ENCODE data around the gene BMF. TPM values are rescaled to one million over a fixed set of nuclear protein-coding genes. Genes with fewer than 3 reads are reported as not detected.
A peak's percentile ranks its signal among the peaks of the same experiment; 100 is the strongest.

BMF gene
- total and polyA plus RNA-seq, 2 of the 4 experiments (the other 2 are of a cell fraction): 2.4 to 2.9 TPM

DNA sequence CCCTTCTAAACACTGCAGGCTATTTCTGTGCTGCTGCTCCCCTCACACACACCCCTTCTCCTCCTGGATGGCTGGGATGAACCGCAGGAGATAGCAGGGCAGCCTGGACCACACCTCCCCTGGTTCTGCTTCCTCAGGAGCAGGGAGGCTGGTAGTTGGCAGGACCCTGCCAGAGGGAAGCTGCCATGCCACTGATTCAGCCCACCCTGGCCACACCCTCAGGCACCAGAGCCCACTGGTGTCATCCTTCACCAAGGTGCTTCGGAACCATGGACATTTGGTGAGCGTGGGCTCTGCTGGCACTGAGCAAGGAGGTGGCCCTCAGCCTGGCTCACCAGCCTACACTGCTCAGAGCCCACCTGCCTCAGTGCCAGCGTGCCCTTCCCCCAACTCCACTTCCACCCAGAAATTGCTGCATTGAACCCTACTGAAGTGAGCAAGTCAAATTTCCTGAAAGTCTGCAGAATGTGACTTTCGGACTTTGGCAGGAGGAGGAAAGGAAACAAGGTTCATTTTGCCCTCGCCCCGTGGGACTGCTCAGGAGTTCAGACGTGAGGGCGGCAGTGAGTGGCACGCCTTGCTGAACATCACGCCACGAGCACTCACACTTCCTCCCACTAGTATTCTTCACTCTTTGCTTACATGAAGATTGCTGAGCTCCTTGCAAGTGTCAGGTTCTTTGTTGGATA, 26.3 kb downstream of the BMF start:
- Histone ChIP-seq H3K18ac (ENCODE audit: low read depth, low read length) (peak overlapping the region; percentile 82), H2AK9ac (replicated peaks; ENCODE audit: low read depth, low read length, poor library complexity) (peak overlapping the region; percentile 96), H3K4me2 (ENCODE audit: low read depth, low read length) (peak overlapping the region; percentile 79), H2BK5ac (ENCODE audit: low read depth, low read length, poor library complexity, severe bottlenecking) (peak overlapping the region; percentile 42), H3K23ac (ENCODE audit: low read depth, low read length) (peak overlapping the region; percentile 76), H3K27me3 (ENCODE audit: control insufficient read depth, insufficient read depth, low read length) (no peaks in the 10 kb centered on the region), H3K14ac (replicated peaks; ENCODE audit: low read depth, low read length) (peak overlapping the region; percentile 96), H2AK5ac (ENCODE audit: low read depth, low read length) (peak overlapping the region; percentile 93), H4K91ac (ENCODE audit: insufficient read depth, low read depth, low read length) (peak overlapping the region; percentile 93), H2AFZ (replicated peaks; ENCODE audit: low read length, poor library complexity) (peak overlapping the region; percentile 87), H3K56ac (ENCODE audit: extremely low read depth, insufficient read depth, low read length) (peak overlapping the region; percentile 88; the same call in 1 of the 2 replicates), H3K9ac (ENCODE audit: low read depth, low read length) (peak overlapping the region; percentile 40), H3K27ac (ENCODE audit: insufficient read depth, low read length) (peak overlapping the region; percentile 68), H4K20me1 (ENCODE audit: insufficient read depth, low read length) (no peaks in the 10 kb centered on the region), H3K4ac (ENCODE audit: low read depth, low read length) (peak overlapping the region; percentile 97), H2BK20ac (ENCODE audit: low read depth, low read length) (peak overlapping the region; percentile 93), H3K79me1 (ENCODE audit: low read depth in 1 of 2, low read length in 2 of 2) (peaks cover 0 to 12% of the 10 kb centered on the region in 2 experiments; a peak in 2 of 4 replicates), H3K9me3 (ENCODE audit: control insufficient read depth, insufficient read depth, low read length) (no peaks in the 10 kb centered on the region), H4K5ac (ENCODE audit: low read depth, low read length) (peak overlapping the region; percentile 74), H3K9me1 (ENCODE audit: insufficient read depth, low read length) (peaks cover 35% of the 10 kb centered on the region), H3K4me3 (ENCODE audit: insufficient read depth, low read depth, low read length) (no peak overlapping the region), H3K4me1 (ENCODE audit: control insufficient read depth, insufficient read depth, low read length) (peaks cover 28% of the 10 kb centered on the region), H3K36me3 (ENCODE audit: control insufficient read depth, insufficient read depth, low read length) (no peaks in the 10 kb centered on the region), H2BK15ac (ENCODE audit: low read depth, low read length) (peak overlapping the region; percentile 90; the same call in 2 of the 3 replicates), H4K8ac (ENCODE audit: low read depth in 2 of 2, low read length in 2 of 2) (peak overlapping the region; percentile 36 to 89; a peak in 3 of 4 replicates), H2BK120ac (ENCODE audit: low read depth, low read length) (peak overlapping the region; percentile 99)
- ATAC-seq (ENCODE audit: low read depth) (peak; percentile 35), DNase-seq (no peak)
- BruUV-seq (replicated peaks): no TSS peak
- dilution Hi-C loops (cut with HindIII; ENCODE audit: low sequenced_read_pairs, unreplicated experiment): no loop called here
- ChIA-PET POLR2A (ENCODE audit: unreplicated experiment) (interaction anchor here (0.6 to 1.8 kb wide), 4 partner anchors 16 to 121 kb away, joined by 3 to 5 read pairs (median 3); partner anchors contain the start of gene BMF), CTCF (interaction anchor here (0.8 to 0.9 kb wide), 3 partner anchors 23 to 92 kb away, joined by 3 to 4 read pairs (median 3); no protein-coding TSS in a partner anchor)
- 73% methylated on average over 3 of the region's 12 CpGs; no CpG with 5 or more reads in 1 of the 2 experiments for WGBS, 2 experiments (ENCODE audit: extremely low coverage in 2 of 2, insufficient read length in 1 of 2)
- in situ Hi-C loops (cut with MboI; ENCODE audit: low sequenced_read_pairs): no loop called here
- intact Hi-C loops (cut with micrococcal nuclease): no loop called here
- TF ChIP-seq, protein P1, sequence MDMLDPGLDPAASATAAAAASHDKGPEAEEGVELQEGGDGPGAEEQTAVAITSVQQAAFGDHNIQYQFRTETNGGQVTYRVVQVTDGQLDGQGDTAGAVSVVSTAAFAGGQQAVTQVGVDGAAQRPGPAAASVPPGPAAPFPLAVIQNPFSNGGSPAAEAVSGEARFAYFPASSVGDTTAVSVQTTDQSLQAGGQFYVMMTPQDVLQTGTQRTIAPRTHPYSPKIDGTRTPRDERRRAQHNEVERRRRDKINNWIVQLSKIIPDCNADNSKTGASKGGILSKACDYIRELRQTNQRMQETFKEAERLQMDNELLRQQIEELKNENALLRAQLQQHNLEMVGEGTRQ (IDR thresholded peaks at IDR 0.05; ENCODE audit: low read depth, low read length): no peak
- TF ChIP-seq POLR2A (IDR thresholded peaks at IDR 0.05; ENCODE audit: low read depth, low read length) (no peak), CHD1 (IDR thresholded peaks at IDR 0.05; ENCODE audit: low read depth, low read length) (no peak), FOS (IDR thresholded peaks at IDR 0.05; ENCODE audit: low read depth, low read length) (no peak), NFE2L2 (IDR thresholded peaks at IDR 0.05; ENCODE audit: low read depth, low read length) (no peak), RCOR1 (IDR thresholded peaks at IDR 0.05; ENCODE audit: insufficient replicate concordance, low read length) (no peak), CTCF (conservative IDR thresholded peaks at IDR 0.05; ENCODE audit: low read depth, low read length) (no peak), SMC3 (IDR thresholded peaks at IDR 0.05; ENCODE audit: low read depth, low read length) (no peak), BHLHE40 (IDR thresholded peaks at IDR 0.05; ENCODE audit: low read depth, low read length) (no peak), RAD21 (IDR thresholded peaks at IDR 0.05; ENCODE audit: low read length) (no peak), ELK1 (IDR thresholded peaks at IDR 0.05; ENCODE audit: borderline replicate concordance, low read depth, low read length) (no peak), RFX5 (IDR thresholded peaks at IDR 0.05; ENCODE audit: low read depth, low read length) (no peak), CEBPB (IDR thresholded peaks at IDR 0.05; ENCODE audit: low read depth, low read length) (no peak), MXI1 (IDR thresholded peaks at IDR 0.05; ENCODE audit: borderline replicate concordance, low read depth, low read length) (no peak)
